Kidney (tissue), 14 donors: Measurements from ENCODE around the gene KPNB1. TPM values are rescaled to one million over a fixed set of nuclear protein-coding genes. Genes with fewer than 3 reads are reported as not detected.
"Not testable (repeated sequence)": the region's sequence is repeated elsewhere in the genome, so short reads cannot be mapped to it uniquely, and the experiment has no call there.

ENCODE experiments used
- DNase-seq, 5 donors: peaks; one replicate each; pipeline ENCODE4 v3.0.0-alpha.2; 2013 to 2020
- FAIRE-seq: peaks from 2 replicates; lab custom pipeline; 2012; peaks lifted over from hg19 to GRCh38; lab: Jason Lieb, UNC
- H3K27ac ChIP-seq, 2 donors: one replicate each; pipeline ENCODE4 v1.7.0; 2013; ENCODE audit warnings: low read depth in 2 of 2, low read length in 2 of 2, inconsistent platforms in 1 of 2
- H3K27me3 ChIP-seq: one replicate; pipeline ENCODE4 v1.7.1; 2013; ENCODE audit warnings: low read length, inconsistent platforms; ENCODE audit not compliant: control insufficient read depth, insufficient read depth
- H3K36me3 ChIP-seq, 3 donors: one replicate each; pipeline versions ENCODE4 v1.7.0 to v1.7.1; 2013; ENCODE audit warnings: low read length in 3 of 3, control low read depth in 1 of 3, inconsistent platforms in 1 of 3; ENCODE audit not compliant: insufficient read depth in 3 of 3, control insufficient read depth in 2 of 3
- H3K4me1 ChIP-seq, 3 donors: one replicate each; pipeline versions ENCODE4 v1.7.0 to v1.7.1; 2013; ENCODE audit warnings: low read length in 3 of 3, inconsistent platforms in 1 of 3, low read depth in 1 of 3; ENCODE audit not compliant: control insufficient read depth in 2 of 3, insufficient read depth in 2 of 3
- H3K4me3 ChIP-seq, 3 donors: one replicate each; pipeline versions ENCODE4 v1.7.0 to v1.8.1; 2013; ENCODE audit warnings: low read length in 3 of 3, control low read depth in 1 of 3, inconsistent platforms in 1 of 3
- H3K9ac ChIP-seq, 3 donors: one replicate each; pipeline versions ENCODE4 v1.7.0 to v1.7.1; 2013; ENCODE audit warnings: low read length in 3 of 3, control low read depth in 1 of 3, inconsistent platforms in 1 of 3
- H3K9me3 ChIP-seq, 3 donors: one replicate each; pipeline versions ENCODE4 v1.7.0 to v1.7.1; 2013; ENCODE audit warnings: low read length in 3 of 3, control low read depth in 1 of 3, inconsistent platforms in 1 of 3; ENCODE audit not compliant: control insufficient read depth in 2 of 3, insufficient read depth in 1 of 3
- CTCF ChIP-seq: IDR thresholded peaks from 3 replicates; pipeline ENCODE4 v1.5.1; 2012; ENCODE audit warnings: mild to moderate bottlenecking, moderate library complexity, borderline replicate concordance; ENCODE audit not compliant: insufficient read depth; ENCODE audit errors: extremely low read depth
- intact Hi-C: fragments of 100-400 bp; cut with DNase I; formaldehyde crosslinking; loops from one replicate; pipeline ENCODE4 v1.11.1; 2022
- polyA plus RNA-seq: library from polyadenylated mRNA; stranded (reverse); fragments of 350-450 nt; fragmentation: Illumina TruSeq; extraction: RNeasy Lipid Tissue Mini Kit (QIAGEN cat#74804); gene quantifications from one replicate; pipeline ENCODE4 v1.2.3, GENCODE V29; 2014; ENCODE audit warnings: low read depth, low replicate concordance; ENCODE audit not compliant: insufficient read depth
- total RNA-seq: library from RNA; stranded (reverse); fragmentation: NEBNext Ultra II Directional; extraction: Animal tissue kit (Norgen Biotek cat#: 25700); gene quantifications from one replicate; pipeline ENCODE4 v1.2.1, GENCODE V29; 2021
- donor health status: control.
- donor health status: control.
- donor health status: control.
- donor health status: control.
- donor health status: control.
- donor health status: DM: yes; HTN: yes; CAD: no.
- donor health status: Normal renal cell carcinoma (clear cell type).

KPNB1 gene
- total and polyA plus RNA-seq, 2 donors from 2014 or later: 49.1 to 220 TPM

DNA sequence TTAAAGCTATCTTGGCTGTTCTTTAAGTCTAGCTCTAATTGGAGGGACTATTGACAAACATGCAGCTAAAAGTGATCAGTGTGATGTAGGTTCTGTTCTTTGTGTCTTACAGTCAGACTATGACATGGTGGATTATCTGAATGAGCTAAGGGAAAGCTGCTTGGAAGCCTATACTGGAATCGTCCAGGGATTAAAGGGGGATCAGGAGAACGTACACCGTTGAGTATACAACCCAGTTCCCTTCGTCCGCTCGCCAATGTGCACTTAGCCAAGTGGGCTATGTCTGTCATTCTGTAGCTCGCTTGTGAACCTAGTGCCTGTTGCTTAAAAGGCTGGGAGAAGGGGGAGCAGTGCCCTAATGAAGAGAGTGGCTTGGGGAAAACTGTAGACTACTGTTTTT is 28.5 kb downstream of the KPNB1 start:
- no peak overlapping the region for H3K4me3 ChIP-seq
- DNase-seq (no peak), FAIRE-seq (no peak)
- no peak for TF ChIP-seq CTCF
- H3K27ac ChIP-seq: no peak overlapping the region
- no peaks in the 10 kb centered on the region for H3K27me3 ChIP-seq
- no peak overlapping the region for H3K9ac ChIP-seq
- H3K9me3 ChIP-seq: no peaks in the 10 kb centered on the region
- intact Hi-C loops: no loop called here
- H3K36me3 ChIP-seq: peaks cover 25 to 81% (median 62%) of the 10 kb centered on the region in 3 donors
- no peaks in the 10 kb centered on the region for H3K4me1 ChIP-seq

GRCh38 chr17:47682138-47682537 is 32.4 kb downstream of the KPNB1 start:
- Histone ChIP-seq H3K27me3 (no peaks in the 10 kb centered on the region), H3K9me3 (no peaks in the 10 kb centered on the region), H3K27ac (no peak overlapping the region), H3K36me3 (peaks cover 16 to 42% (median 36%) of the 10 kb centered on the region in 3 donors), H3K9ac (no peak overlapping the region), H3K4me1 (peaks cover 0 to 20% (median 4%) of the 10 kb centered on the region in 3 donors), H3K4me3 (no peak overlapping the region)
- intact Hi-C loops: no loop called here
- DNase-seq (no peak), FAIRE-seq (no peak)
- no peak for TF ChIP-seq CTCF

DNA sequence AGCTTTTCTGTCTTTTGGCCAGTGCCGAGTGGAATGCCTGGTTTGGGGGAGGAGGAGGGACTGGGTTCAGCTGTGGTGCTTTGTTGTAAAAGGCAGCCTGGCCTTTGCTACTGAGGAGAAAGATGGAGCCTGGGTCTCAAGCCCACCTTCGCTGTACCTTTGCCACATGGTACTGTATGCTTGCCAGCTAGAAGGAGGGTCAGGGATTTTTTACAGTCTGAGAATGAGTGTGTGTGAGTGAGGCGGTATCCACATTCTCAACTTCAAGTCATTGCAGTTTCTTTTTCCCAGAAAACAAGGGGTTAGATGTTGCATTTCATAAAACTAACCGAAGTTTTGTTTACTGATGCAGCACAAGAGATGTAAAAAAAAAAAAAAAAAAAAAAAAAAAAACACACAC is 33.0 kb downstream of the KPNB1 start:
- intact Hi-C loops, H3K9ac ChIP-seq, H3K9me3 ChIP-seq, H3K27me3 ChIP-seq, DNase-seq, FAIRE-seq, H3K4me3 ChIP-seq, H3K27ac ChIP-seq: not testable (repeated sequence)
- Histone ChIP-seq H3K36me3 (peaks cover 14 to 37% (median 33%) of the 10 kb centered on the region in 3 donors), H3K4me1 (peaks cover 0 to 26% (median 9%) of the 10 kb centered on the region in 3 donors)

- FAIRE-seq (no peak), DNase-seq (no peak)
- no peak overlapping the region for H3K27ac ChIP-seq
- no peak overlapping the region for H3K9ac ChIP-seq
- intact Hi-C loops: no loop called here
- peaks cover 9 to 27% (median 24%) of the 10 kb centered on the region in 3 donors for H3K36me3 ChIP-seq
- H3K4me3 ChIP-seq: no peak overlapping the region
- H3K27me3 ChIP-seq: no peaks in the 10 kb centered on the region
- no peaks in the 10 kb centered on the region for H3K9me3 ChIP-seq
- no peak for TF ChIP-seq CTCF
- peaks cover 0 to 28% (median 10%) of the 10 kb centered on the region in 3 donors for H3K4me1 ChIP-seq
Observed at GRCh38 chr17:47684025-47684424, 34.3 kb downstream of the KPNB1 start.
